Measurements from ENCODE around the gene RIC3.

Gene RIC3

DNA sequence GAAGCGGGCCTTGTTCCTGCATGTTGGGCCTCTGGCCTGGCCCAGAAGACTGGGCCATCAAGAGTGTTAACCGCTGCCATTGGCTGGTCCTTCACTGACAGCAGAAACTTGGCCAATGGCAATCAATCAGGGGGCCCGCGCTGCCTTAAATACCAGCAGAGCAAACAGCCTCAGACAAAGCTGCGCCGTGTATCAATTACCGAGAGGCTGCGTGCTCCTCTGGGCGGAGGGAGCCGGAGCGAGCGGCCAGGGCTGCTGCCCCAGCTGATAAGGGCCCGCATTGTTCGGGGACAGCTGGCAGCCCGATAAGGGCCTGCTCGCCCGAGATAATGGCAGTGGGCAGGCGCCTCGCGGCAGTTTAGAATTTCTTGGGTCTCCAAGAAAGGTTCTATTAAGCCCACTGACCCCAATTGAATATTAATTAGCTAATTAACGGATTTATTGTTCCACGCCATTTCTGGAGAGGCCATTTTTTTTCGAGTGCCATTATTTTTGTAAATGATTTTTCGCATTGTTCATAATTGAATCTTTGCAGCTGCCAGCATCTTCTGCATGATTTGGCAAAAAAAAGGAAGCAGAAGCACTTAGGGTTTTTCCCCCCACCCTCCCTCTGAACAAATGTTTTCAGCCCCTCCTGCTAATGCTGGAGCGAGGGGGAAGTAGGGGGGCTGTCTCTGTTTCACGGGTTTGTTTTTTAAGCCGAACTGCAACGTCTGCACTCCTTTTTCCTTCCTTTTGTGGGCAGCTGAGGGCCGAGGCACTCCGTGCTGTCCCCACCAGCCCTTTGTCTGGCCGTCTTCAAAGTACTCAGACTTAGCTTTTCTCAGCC is 37.6 kb upstream of the RIC3 start:
- no peak for TF ChIP-seq Cebpa-rat (IDR thresholded peaks at IDR 0.05)
- Histone ChIP-seq H3K27ac (peak overlapping the region; percentile 43 to 95 (median 86)), H3K4me1 (peaks cover 44 to 76% (median 60%) of the 10 kb centered on the region in 10 experiments), H3K9me3 (replicated peaks in 1 of 11) (0 out of 22 replicates have a peak, but pooled peaks cover 0 to 4% (median 0%) of the 10 kb centered on the region in 11 experiments), H3K9ac (peak overlapping the region; percentile 57 to 81 (median 75)), H3K36me3 (no peaks in the 10 kb centered on the region), H4K20me1 (no peaks in the 10 kb centered on the region), H3K4me3 (peak overlapping the region in 6 of 10 experiments; percentile 10 to 41 (median 20); a peak in 7 of 20 replicates), H3K27me3 (no peaks in the 10 kb centered on the region), H3K4me2 (peak overlapping the region; percentile 68 to 96 (median 88))

DNA sequence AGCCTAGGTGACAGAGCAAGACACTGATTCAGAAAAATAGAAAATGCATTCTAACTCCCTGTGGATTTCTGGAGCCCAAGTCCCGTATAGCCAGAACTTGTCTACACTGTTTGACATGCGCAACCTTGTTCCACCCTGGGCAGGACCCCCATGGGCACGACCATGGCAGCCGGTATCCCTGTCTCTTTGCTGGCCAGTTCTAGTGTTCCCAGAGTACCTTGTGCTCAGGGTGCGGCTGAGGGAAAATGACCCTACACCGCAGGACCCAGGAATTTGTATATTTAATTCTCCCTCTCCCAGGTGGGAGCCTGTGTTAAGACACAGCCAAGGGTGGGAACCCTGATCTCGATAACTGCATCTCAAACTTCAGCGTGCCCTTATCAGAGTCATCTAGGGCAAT is 36.7 kb upstream of the RIC3 start:
- Histone ChIP-seq H3K27me3 (no peaks in the 10 kb centered on the region), H3K4me1 (peaks cover 46 to 78% (median 61%) of the 10 kb centered on the region in 10 experiments), H3K36me3 (no peaks in the 10 kb centered on the region), H3K9ac (peak overlapping the region in 2 of 11 experiments; percentile 70 to 75; a peak in 2 of 22 replicates), H4K20me1 (no peaks in the 10 kb centered on the region), H3K27ac (peak overlapping the region in 10 of 11 experiments; percentile 76 to 95 (median 86); a peak in 17 of 22 replicates), H3K4me3 (no peak overlapping the region), H3K9me3 (replicated peaks in 1 of 11) (0 out of 22 replicates have a peak, but pooled peaks cover 0 to 4% (median 0%) of the 10 kb centered on the region in 11 experiments), H3K4me2 (peak overlapping the region; percentile 68 to 96 (median 88); a peak in 20 of 22 replicates)
- TF ChIP-seq Cebpa-rat (IDR thresholded peaks at IDR 0.05) = no peak

DNA sequence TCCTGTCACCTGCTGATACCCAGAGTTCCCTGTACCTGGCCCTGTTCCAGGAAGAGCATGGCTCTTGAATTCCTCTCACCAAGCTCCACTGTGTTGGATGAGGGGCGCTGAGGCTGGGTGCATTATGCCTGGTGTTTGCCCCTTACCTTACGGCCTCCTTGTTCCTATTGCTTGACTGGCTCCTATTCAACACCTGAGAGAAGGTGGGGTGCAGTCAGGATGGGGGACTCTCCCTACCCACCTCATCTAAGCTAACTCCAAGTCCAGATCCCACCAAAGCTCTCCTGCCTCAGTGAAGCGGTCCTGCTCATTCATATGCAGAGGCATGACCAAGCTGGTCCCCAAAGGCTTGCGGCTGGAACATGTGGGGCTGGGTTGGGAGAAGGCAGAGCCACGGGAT is 35.8 kb upstream of the RIC3 start:
- H3K27me3 ChIP-seq = no peaks in the 10 kb centered on the region
- no peak for TF ChIP-seq Cebpa-rat (IDR thresholded peaks at IDR 0.05)
- 0 out of 22 replicates have a peak, but pooled peaks cover 0 to 4% (median 0%) of the 10 kb centered on the region in 11 experiments for H3K9me3 ChIP-seq (replicated peaks in 1 of 11)

DNA sequence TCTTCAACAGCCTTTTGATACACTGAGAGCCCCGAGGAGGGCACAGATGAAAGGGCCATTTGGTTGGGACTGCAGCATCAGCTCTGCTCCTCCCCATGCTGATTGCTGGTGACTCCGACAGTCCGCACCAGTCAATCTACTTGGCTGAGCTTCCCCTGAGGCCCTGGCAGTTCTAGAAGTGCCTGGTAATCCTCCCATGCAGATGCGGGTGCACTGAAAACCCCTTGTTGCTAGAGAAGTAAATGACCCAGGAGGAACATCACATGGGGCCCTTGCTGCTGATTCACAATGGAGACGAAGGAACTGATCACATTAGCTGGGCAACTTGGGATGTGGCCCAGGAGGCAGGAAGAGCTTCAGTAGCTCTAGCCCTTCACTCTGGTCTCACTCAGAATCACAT is 35.2 kb upstream of the RIC3 start:
- Histone ChIP-seq H3K4me1 (peaks cover 46 to 76% (median 61%) of the 10 kb centered on the region in 10 experiments), H3K27me3 (no peaks in the 10 kb centered on the region), H3K4me3 (no peak overlapping the region), H3K27ac (no peak overlapping the region; a peak in 1 of 22 replicates), H3K9me3 (replicated peaks in 1 of 11) (0 out of 22 replicates have a peak, but pooled peaks cover 0 to 4% (median 0%) of the 10 kb centered on the region in 11 experiments), H4K20me1 (no peaks in the 10 kb centered on the region), H3K9ac (no peak overlapping the region), H3K36me3 (no peaks in the 10 kb centered on the region), H3K4me2 (peak overlapping the region in 6 of 11 experiments; percentile 2 to 96 (median 90); a peak in 8 of 22 replicates)
- TF ChIP-seq Cebpa-rat (IDR thresholded peaks at IDR 0.05) = no peak

More for the DNA sequence above, 35.8 kb upstream of the RIC3 start:
- Histone ChIP-seq H3K4me1 (peaks cover 46 to 78% (median 61%) of the 10 kb centered on the region in 10 experiments), H3K36me3 (no peaks in the 10 kb centered on the region), H3K27ac (no peak overlapping the region; a peak in 2 of 22 replicates), H3K4me2 (peak overlapping the region in 7 of 11 experiments; percentile 68 to 96 (median 89); a peak in 13 of 22 replicates), H4K20me1 (no peaks in the 10 kb centered on the region), H3K4me3 (no peak overlapping the region), H3K9ac (no peak overlapping the region)

DNA sequence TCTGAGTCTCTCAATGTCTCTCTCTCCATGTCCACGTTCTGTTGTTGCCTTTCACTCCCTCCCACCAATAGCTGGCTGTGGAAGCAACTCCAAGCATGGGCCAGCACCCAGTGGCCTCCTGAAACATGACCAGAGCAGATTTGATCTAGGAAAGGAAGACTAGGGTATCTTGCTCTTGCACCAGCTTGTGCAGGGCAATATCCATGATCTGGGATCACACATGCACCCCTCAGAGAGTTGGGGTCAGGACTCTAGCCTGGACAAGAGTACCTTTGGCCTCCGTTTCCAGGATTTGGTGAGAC is 34.5 kb upstream of the RIC3 start:
- Histone ChIP-seq H3K4me2 (peak overlapping the region in 7 of 11 experiments; percentile 2 to 96 (median 88); a peak in 11 of 22 replicates), H3K36me3 (no peaks in the 10 kb centered on the region), H3K9ac (no peak overlapping the region), H3K27ac (peak overlapping the region in 1 of 11 experiments; percentile 67; a peak in 1 of 22 replicates), H3K9me3 (replicated peaks in 1 of 11) (0 out of 22 replicates have a peak, but pooled peaks cover 0 to 4% (median 0%) of the 10 kb centered on the region in 11 experiments), H3K4me1 (peaks cover 46 to 70% (median 61%) of the 10 kb centered on the region in 10 experiments), H3K4me3 (no peak overlapping the region), H3K27me3 (no peaks in the 10 kb centered on the region), H4K20me1 (no peaks in the 10 kb centered on the region)
- no peak for TF ChIP-seq Cebpa-rat (IDR thresholded peaks at IDR 0.05)

DNA sequence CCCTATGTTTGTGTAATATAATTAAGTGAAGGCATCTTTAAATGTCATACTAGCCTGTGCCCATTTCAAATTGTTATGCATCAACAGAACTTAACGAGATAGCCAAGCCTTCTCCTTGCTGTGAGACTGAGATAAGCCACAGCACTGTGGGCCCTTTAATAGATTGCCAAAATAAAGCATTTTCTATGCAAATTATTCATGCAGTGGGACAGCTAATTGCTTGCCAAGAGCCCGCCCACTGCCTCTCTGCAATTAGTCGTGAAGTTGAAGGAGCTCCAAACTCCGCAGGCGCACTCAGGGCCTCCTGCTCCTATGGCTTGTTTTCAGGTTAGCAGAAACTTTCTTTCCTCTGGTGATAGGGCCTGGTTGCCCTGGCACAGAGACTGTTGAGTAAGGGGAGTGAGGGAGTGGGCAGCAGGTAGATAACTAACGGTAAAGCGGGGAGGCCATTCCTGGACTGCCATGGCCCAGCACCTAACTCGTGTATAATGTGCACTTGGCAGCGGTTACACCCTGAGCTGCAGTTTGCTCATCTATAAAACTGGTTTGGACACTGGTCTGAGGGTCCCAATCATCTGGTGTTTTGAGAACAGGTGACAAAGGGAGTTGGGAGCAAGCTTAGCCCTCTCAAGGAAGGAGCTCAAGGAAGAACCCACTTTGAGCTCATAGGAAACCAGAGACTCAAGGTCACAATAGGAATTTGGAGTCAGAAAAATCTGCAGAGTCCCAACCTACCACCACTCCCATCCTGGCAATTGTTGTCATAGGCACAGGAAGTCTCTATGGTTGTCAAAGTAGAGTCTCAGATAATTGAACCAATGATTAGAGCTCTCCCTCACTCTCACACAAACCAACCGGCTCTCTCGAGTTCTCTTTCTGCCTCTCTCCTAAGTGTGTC is 33.9 kb upstream of the RIC3 start:
- TF ChIP-seq Cebpa-rat (IDR thresholded peaks at IDR 0.05) = no peak
- peak overlapping the region in 7 of 11 experiments; percentile 23 to 68 (median 64); a peak in 13 of 22 replicates for H3K27ac ChIP-seq
- 0 out of 22 replicates have a peak, but pooled peaks cover 0 to 4% (median 0%) of the 10 kb centered on the region in 11 experiments for H3K9me3 ChIP-seq (replicated peaks in 1 of 11)
- H3K4me3 ChIP-seq = no peak overlapping the region
- no peaks in the 10 kb centered on the region for H4K20me1 ChIP-seq
- no peaks in the 10 kb centered on the region for H3K27me3 ChIP-seq
- 0 out of 22 replicates have a peak overlapping the region, but pooled peaks of 2 of the 11 experiments have one; percentile 5 to 27 for H3K9ac ChIP-seq
- H3K4me2 ChIP-seq = peak overlapping the region; percentile 54 to 96 (median 72)
- H3K4me1 ChIP-seq = peaks cover 44 to 64% (median 58%) of the 10 kb centered on the region in 10 experiments
- no peaks in the 10 kb centered on the region for H3K36me3 ChIP-seq

DNA sequence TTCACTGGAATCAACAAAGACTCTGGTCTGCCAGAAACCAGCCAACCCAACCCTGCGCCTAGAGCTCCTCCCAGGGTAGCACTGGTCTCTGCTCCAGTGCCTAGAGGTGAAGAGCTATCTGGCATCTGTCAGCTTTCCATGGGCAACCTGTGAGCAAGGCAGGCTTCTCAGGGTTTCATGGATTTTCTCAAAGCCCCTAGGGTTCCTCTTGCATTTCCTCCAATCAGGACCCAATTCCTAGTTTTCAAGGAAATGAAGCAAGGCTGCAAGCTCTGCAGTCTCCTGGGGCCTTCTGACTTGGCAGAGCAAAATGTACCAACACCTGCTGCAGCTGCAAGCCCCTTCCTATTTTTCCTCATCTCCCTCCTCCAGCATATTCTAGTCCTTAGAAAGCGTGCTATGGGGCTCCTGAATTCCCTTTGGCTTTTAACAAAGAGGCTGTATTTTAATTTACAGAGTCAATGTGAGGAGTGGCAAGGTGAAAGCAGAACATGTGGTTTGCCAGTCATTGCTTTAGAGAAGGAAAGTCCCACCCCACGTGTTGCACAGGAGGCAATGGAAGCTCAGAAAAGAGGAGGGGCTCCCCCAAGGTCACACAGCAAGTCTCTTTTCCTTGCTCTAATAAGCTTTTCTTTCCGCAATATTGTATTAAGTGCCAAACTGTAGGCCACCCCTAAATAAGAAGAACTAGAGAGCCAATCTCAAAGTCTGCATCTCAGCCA is 33.0 kb upstream of the RIC3 start:
- no peaks in the 10 kb centered on the region for H4K20me1 ChIP-seq
- 0 out of 20 replicates have a peak overlapping the region, but pooled peaks of 1 of the 10 experiments have one; percentile 28 for H3K4me3 ChIP-seq
- peaks cover 36 to 57% (median 51%) of the 10 kb centered on the region in 10 experiments for H3K4me1 ChIP-seq
- peak in 3 of 11 experiments; percentile 46 to 63 (median 50); a peak in 4 of 22 replicates for TF ChIP-seq Cebpa-rat (IDR thresholded peaks at IDR 0.05)
- H3K4me2 ChIP-seq = peak overlapping the region; percentile 54 to 96 (median 72)
- no peaks in the 10 kb centered on the region for H3K36me3 ChIP-seq
- peak overlapping the region in 3 of 11 experiments; percentile 0 to 27 (median 6); a peak in 3 of 22 replicates for H3K9ac ChIP-seq
- H3K9me3 ChIP-seq (replicated peaks in 1 of 11) = 0 out of 22 replicates have a peak, but pooled peaks cover 0 to 4% (median 0%) of the 10 kb centered on the region in 11 experiments
- H3K27ac ChIP-seq = peak overlapping the region in 8 of 11 experiments; percentile 23 to 68 (median 60); a peak in 17 of 22 replicates
- H3K27me3 ChIP-seq = no peaks in the 10 kb centered on the region

DNA sequence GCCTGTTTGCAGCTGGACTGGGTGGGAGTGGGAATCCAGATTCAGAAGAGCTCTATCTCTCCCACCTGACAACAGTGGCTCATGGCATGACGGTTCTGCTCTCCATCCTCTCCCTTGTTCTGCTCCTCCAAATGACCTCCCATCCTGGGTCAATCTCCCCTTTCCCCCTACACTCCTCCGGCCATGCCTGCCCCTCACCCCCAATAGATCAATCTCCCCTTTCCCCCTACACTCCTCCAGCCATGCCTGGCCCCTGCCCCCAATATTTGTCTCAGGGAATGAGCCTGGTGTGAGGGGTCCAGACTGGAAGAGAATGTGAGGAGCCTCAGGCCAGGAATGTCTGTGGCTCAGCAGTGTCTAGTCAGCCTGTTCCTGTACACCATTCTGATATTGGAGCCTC is 30.9 kb upstream of the RIC3 start:
- Histone ChIP-seq H3K9ac (no peak overlapping the region), H3K27me3 (no peaks in the 10 kb centered on the region), H3K36me3 (no peaks in the 10 kb centered on the region), H3K4me1 (peaks cover 18 to 46% (median 32%) of the 10 kb centered on the region in 10 experiments), H3K4me3 (no peak overlapping the region), H4K20me1 (no peaks in the 10 kb centered on the region), H3K27ac (no peak overlapping the region), H3K4me2 (no peak overlapping the region), H3K9me3 (replicated peaks in 1 of 11) (0 out of 22 replicates have a peak, but pooled peaks cover 0 to 4% (median 0%) of the 10 kb centered on the region in 11 experiments)
- no peak for TF ChIP-seq Cebpa-rat (IDR thresholded peaks at IDR 0.05)

Measured in BLaER1 treated with 17β-estradiol and CSF1 and Interleukin-3, amounts not matched to agents 10 nM and 100 nM (cell line).